ENCODE data around the gene EPHB6.

DNA sequence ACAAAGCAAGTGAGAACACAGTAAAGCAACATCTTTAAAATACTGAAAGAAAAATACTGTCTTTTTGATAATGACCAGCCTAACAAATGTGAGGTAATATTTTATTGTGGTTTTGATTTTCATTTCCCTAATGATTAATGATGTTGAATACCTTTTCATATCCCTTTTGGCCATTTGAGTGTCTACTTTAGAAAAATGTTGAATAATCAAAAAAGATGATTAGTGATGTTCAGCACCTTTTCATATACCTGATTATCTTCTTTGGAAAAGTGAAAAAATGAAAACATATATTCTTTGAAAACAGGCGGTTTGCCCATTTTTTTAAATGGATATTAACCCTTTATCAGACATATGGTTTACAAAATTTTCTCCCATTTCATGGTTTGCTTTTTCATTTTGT is 32.2 kb upstream of the EPHB6 start:
- TF ChIP-seq POLR2A (IDR thresholded peaks at IDR 0.05; ENCODE audit: extremely low read depth, insufficient read length) (no peak), CTCF (IDR thresholded peaks at IDR 0.05; ENCODE audit: low read depth, low read length) (no peak), MYC (IDR thresholded peaks at IDR 0.05; ENCODE audit: low read depth, low read length) (no peak)
- TF ChIP-seq, protein P1, sequence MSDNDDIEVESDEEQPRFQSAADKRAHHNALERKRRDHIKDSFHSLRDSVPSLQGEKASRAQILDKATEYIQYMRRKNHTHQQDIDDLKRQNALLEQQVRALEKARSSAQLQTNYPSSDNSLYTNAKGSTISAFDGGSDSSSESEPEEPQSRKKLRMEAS (IDR thresholded peaks at IDR 0.05; ENCODE audit: low read depth, low read length) = no peak

Measured in NB4 (cell line).